ENCODE data around the gene LIPH.

LIPH gene

DNA sequence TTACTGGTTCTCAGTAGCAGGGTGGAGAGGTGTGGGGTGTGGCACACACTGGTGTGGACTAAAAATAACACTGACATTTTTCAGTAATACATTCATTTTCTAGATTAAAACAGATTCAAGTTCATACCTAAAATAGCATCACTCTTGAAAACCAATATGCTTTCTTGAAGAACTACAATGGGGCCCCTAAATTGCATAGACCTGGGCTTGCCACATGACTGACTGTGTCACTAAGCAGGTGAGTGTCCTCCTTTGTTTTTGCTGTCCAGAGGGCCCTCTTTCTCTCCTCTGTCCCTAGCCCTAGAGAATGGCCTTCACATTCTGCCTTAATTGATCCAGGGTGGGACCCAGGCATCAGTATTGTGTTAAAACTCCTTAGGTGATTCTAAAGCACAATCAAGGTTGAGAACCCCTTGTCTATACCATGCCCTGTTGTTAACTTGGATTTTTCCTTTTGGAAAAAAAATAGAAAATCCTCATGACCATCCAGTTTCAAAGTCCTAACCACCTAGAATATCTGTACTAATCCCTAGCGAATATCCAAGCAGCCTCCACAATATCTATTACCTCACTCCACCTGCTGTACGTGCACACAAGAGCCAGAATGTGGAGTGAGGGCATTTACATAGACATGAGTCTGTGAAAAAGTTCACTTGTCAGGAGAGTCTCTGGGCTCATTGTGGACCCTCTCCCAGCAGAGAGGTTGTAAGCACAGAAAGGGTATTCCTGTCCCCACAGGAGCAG lies 34.8 kb downstream of the LIPH start:
- H3K36me3 ChIP-seq (ENCODE audit: control insufficient read depth, low read length) = no peaks in the 10 kb centered on the region
- no peaks in the 10 kb centered on the region for H3F3A ChIP-seq (ENCODE audit: control insufficient read depth, insufficient read depth)
- H3K9me3 ChIP-seq (ENCODE audit: control insufficient read depth, insufficient read depth, low read length) = no peaks in the 10 kb centered on the region
- no peak for TF ChIP-seq EZH2phosphoT487 (IDR thresholded peaks at IDR 0.05; ENCODE audit: borderline replicate concordance, low read length)
- TF ChIP-seq, protein P1, sequence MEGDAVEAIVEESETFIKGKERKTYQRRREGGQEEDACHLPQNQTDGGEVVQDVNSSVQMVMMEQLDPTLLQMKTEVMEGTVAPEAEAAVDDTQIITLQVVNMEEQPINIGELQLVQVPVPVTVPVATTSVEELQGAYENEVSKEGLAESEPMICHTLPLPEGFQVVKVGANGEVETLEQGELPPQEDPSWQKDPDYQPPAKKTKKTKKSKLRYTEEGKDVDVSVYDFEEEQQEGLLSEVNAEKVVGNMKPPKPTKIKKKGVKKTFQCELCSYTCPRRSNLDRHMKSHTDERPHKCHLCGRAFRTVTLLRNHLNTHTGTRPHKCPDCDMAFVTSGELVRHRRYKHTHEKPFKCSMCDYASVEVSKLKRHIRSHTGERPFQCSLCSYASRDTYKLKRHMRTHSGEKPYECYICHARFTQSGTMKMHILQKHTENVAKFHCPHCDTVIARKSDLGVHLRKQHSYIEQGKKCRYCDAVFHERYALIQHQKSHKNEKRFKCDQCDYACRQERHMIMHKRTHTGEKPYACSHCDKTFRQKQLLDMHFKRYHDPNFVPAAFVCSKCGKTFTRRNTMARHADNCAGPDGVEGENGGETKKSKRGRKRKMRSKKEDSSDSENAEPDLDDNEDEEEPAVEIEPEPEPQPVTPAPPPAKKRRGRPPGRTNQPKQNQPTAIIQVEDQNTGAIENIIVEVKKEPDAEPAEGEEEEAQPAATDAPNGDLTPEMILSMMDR (IDR thresholded peaks at IDR 0.05; ENCODE audit: low read depth, low read length, poor library complexity, severe bottlenecking) = no peak
- H3K4me1 ChIP-seq (ENCODE audit: control insufficient read depth, low read length) = no peaks in the 10 kb centered on the region
- H3K4me3 ChIP-seq (ENCODE audit: low read length) = no peak overlapping the region
- no peaks in the 10 kb centered on the region for H3K9me2 ChIP-seq (replicated peaks; ENCODE audit: control insufficient read depth, low read length)
- H3K79me2 ChIP-seq (ENCODE audit: control insufficient read depth, low read length) = no peaks in the 10 kb centered on the region
- peaks cover 5% of the 10 kb centered on the region; the same call in 1 of the 2 replicates for H3K27me3 ChIP-seq (ENCODE audit: control insufficient read depth, low read length)
- no peak overlapping the region for H3K4me2 ChIP-seq (ENCODE audit: low read length)
- H4K20me1 ChIP-seq (ENCODE audit: control insufficient read depth, insufficient read depth, low read depth, low read length) = no peaks in the 10 kb centered on the region
- H3K27ac ChIP-seq (ENCODE audit: low read depth, low read length) = no peak overlapping the region

DNA sequence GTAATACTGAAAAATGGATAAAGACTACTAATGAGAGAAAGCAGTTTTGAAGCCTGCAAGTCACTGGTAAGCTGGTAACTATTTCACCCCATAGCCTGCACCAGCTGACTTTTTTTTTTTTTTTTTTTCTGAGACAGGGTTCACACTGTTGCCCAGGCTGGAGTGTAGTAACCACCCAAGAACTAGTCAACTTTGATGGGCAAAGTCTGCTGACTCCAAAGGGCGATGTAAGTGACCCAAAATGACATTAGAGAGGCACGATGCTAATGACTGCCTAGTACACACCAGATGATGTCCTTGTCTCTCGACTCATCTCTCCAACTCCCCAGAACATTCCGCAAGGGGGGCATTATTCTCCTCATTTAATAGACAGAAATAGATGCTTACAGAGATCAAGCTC lies 40.7 kb downstream of the LIPH start:
- Histone ChIP-seq H3K4me2 (ENCODE audit: low read length) (no peak overlapping the region), H3K27ac (ENCODE audit: low read depth, low read length) (no peak overlapping the region), H3F3A (ENCODE audit: control insufficient read depth, insufficient read depth) (no peaks in the 10 kb centered on the region), H3K4me3 (ENCODE audit: low read length) (no peak overlapping the region), H3K9me2 (replicated peaks; ENCODE audit: control insufficient read depth, low read length) (no peaks in the 10 kb centered on the region), H4K20me1 (ENCODE audit: control insufficient read depth, insufficient read depth, low read depth, low read length) (no peaks in the 10 kb centered on the region), H3K4me1 (ENCODE audit: control insufficient read depth, low read length) (no peaks in the 10 kb centered on the region), H3K36me3 (ENCODE audit: control insufficient read depth, low read length) (no peaks in the 10 kb centered on the region), H3K27me3 (ENCODE audit: control insufficient read depth, low read length) (no peaks in the 10 kb centered on the region), H3K9me3 (ENCODE audit: control insufficient read depth, insufficient read depth, low read length) (no peaks in the 10 kb centered on the region), H3K79me2 (ENCODE audit: control insufficient read depth, low read length) (no peaks in the 10 kb centered on the region)
- TF ChIP-seq EZH2phosphoT487 (IDR thresholded peaks at IDR 0.05; ENCODE audit: borderline replicate concordance, low read length) = no peak
- TF ChIP-seq, protein P1 (IDR thresholded peaks at IDR 0.05; ENCODE audit: low read depth, low read length, poor library complexity, severe bottlenecking) = no peak

DNA sequence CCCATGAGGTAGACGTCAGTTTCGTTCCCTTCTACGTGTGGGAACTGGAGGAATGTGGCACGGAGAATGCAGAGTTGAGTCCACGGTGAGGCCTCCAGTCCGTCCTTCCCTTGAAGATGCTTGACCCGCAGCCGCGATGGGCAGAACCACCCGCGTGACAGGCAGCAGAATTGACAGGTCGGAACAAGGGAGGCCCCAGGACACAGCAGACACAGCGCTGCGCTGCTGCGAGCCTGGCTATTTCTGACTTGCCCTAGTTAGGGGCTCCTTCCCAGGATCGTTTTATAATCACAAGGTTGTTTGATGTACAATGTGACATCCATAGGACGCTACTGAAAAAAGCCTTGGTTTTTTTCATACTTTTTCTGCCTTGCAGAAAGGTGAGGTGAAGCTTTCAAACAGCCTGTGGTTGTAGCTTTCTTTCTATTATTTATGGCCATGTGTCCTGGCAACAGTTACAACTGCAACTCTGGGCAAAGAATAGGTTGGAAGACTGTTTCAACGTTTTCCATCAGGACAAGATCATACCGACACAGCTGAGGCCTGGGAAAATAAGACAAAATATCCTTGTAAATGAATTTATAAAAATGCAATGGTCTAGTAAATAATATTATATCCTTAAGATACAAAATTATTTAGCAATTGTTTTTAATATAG lies 43.9 kb downstream of the LIPH start:
- no peak overlapping the region for H3K27ac ChIP-seq (ENCODE audit: low read depth, low read length)
- no peaks in the 10 kb centered on the region for H3K27me3 ChIP-seq (ENCODE audit: control insufficient read depth, low read length)
- H4K20me1 ChIP-seq (ENCODE audit: control insufficient read depth, insufficient read depth, low read depth, low read length) = no peaks in the 10 kb centered on the region
- TF ChIP-seq EZH2phosphoT487 (IDR thresholded peaks at IDR 0.05; ENCODE audit: borderline replicate concordance, low read length) = no peak
- TF ChIP-seq, protein P1 (IDR thresholded peaks at IDR 0.05; ENCODE audit: low read depth, low read length, poor library complexity, severe bottlenecking) = no peak
- H3K4me1 ChIP-seq (ENCODE audit: control insufficient read depth, low read length) = no peaks in the 10 kb centered on the region
- no peak overlapping the region for H3K4me2 ChIP-seq (ENCODE audit: low read length)
- no peaks in the 10 kb centered on the region for H3K36me3 ChIP-seq (ENCODE audit: control insufficient read depth, low read length)
- H3K79me2 ChIP-seq (ENCODE audit: control insufficient read depth, low read length) = no peaks in the 10 kb centered on the region
- no peaks in the 10 kb centered on the region for H3K9me2 ChIP-seq (replicated peaks; ENCODE audit: control insufficient read depth, low read length)
- no peak overlapping the region for H3K4me3 ChIP-seq (ENCODE audit: low read length)
- H3F3A ChIP-seq (ENCODE audit: control insufficient read depth, insufficient read depth) = no peaks in the 10 kb centered on the region
- H3K9me3 ChIP-seq (ENCODE audit: control insufficient read depth, insufficient read depth, low read length) = no peaks in the 10 kb centered on the region
